Activated T-helper 17 cell treated with anti-CD3 and anti-CD28 coated beads, Interleukin-2, amount 50 U/mL, for 72 hours (primary cell): Measurements from ENCODE around the gene KAT14. TPM values are rescaled to one million over a fixed set of nuclear protein-coding genes. Genes with fewer than 3 reads are reported as not detected.
"Not testable (repeated sequence)": the region's sequence is repeated elsewhere in the genome, so short reads cannot be mapped to it uniquely, and the experiment has no call there.

ENCODE experiments used
- ATAC-seq: fragments of 150-1000 bp; cut with Tn5 transposase; replicated peaks from 2 replicates; pipeline ENCODE4 v1.10.0; 2021; ENCODE audit warnings: mild to moderate bottlenecking, moderate library complexity
- H3K27ac Mint-ChIP-seq: one replicate; pipeline ENCODE4 v1.8.0; 2022; ENCODE audit warnings: mixed read lengths
- H3K27me3 Mint-ChIP-seq: one replicate; pipeline ENCODE4 v1.8.0; 2022; ENCODE audit warnings: mixed read lengths
- H3K36me3 Mint-ChIP-seq: one replicate; pipeline ENCODE4 v1.8.0; 2022; ENCODE audit warnings: low read depth, mild to moderate bottlenecking, mixed read lengths
- H3K4me1 Mint-ChIP-seq: one replicate; pipeline ENCODE4 v1.8.0; 2022; ENCODE audit warnings: mixed read lengths
- H3K4me3 Mint-ChIP-seq: one replicate; pipeline ENCODE4 v1.8.0; 2022; ENCODE audit warnings: mild to moderate bottlenecking, mixed read lengths
- H3K9me3 Mint-ChIP-seq: one replicate; pipeline ENCODE4 v1.8.0; 2022; ENCODE audit warnings: mixed read lengths
- total RNA-seq, 2 donors: library from RNA; stranded (reverse); gene quantifications; one replicate each; pipeline ENCODE4 v1.2.3, GENCODE V29; 2022

KAT14 gene
- total RNA-seq: 10 to 100 TPM; 11.3 to 11.6 TPM

- Mint-ChIP-seq H3K27me3 (no peaks in the 10 kb centered on the region), H3K4me1 (peaks cover 16% of the 10 kb centered on the region)
Observed at GRCh38 chr20:18137412-18138265, at the start of gene KAT14, which contains the start of gene PET117. KAT14 (plus strand) TSS chr20:18137863; CDS start chr20:18142661, 4,798 bp downstream. PET117 (plus strand) TSS chr20:18137863; CDS start chr20:18137956, 93 bp downstream.

GRCh38 chr20:18088298-18088697 lies 49.4 kb upstream of the KAT14 start:
- H3K27me3 Mint-ChIP-seq: peaks cover 11% of the 10 kb centered on the region
- H3K36me3 Mint-ChIP-seq, ATAC-seq, H3K4me1 Mint-ChIP-seq, H3K4me3 Mint-ChIP-seq, H3K27ac Mint-ChIP-seq, H3K9me3 Mint-ChIP-seq: not testable (repeated sequence)

More at GRCh38 chr20:18137412-18138265, at the start of gene KAT14, which contains the start of gene PET117:
- H3K36me3 Mint-ChIP-seq: peaks cover 9% of the 10 kb centered on the region
- H3K27ac Mint-ChIP-seq: peak within 1 kb of the TSS; percentile 87
- H3K9me3 Mint-ChIP-seq: no peaks in the 10 kb centered on the region
- peak within 1 kb of the TSS; percentile 79 for H3K4me3 Mint-ChIP-seq
- ATAC-seq: peak; percentile 91

GRCh38 chr20:18088841-18089240 lies 48.8 kb upstream of the KAT14 start:
- H3K4me1 Mint-ChIP-seq, H3K4me3 Mint-ChIP-seq, H3K36me3 Mint-ChIP-seq, H3K27ac Mint-ChIP-seq, H3K9me3 Mint-ChIP-seq, ATAC-seq: not testable (repeated sequence)
- H3K27me3 Mint-ChIP-seq: peaks cover 11% of the 10 kb centered on the region

GRCh38 chr20:18090044-18090443 lies 47.6 kb upstream of the KAT14 start:
- Mint-ChIP-seq H3K27me3 (peaks cover 11% of the 10 kb centered on the region), H3K4me3 (no peak overlapping the region), H3K27ac (no peak overlapping the region), H3K9me3 (no peaks in the 10 kb centered on the region), H3K4me1 (no peaks in the 10 kb centered on the region), H3K36me3 (no peaks in the 10 kb centered on the region)
- no peak for ATAC-seq

- no peak overlapping the region for H3K27ac Mint-ChIP-seq
- H3K4me1 Mint-ChIP-seq: no peaks in the 10 kb centered on the region
- no peaks in the 10 kb centered on the region for H3K36me3 Mint-ChIP-seq
- H3K4me3 Mint-ChIP-seq: no peak overlapping the region
- no peaks in the 10 kb centered on the region for H3K9me3 Mint-ChIP-seq
- peaks cover 11% of the 10 kb centered on the region for H3K27me3 Mint-ChIP-seq
- ATAC-seq: no peak
Observed at GRCh38 chr20:18090477-18090876, 47.2 kb upstream of the KAT14 start.

- Mint-ChIP-seq H3K27me3 (peaks cover 13% of the 10 kb centered on the region), H3K27ac (no peak overlapping the region), H3K4me3 (no peak overlapping the region), H3K36me3 (no peaks in the 10 kb centered on the region), H3K4me1 (no peaks in the 10 kb centered on the region), H3K9me3 (no peaks in the 10 kb centered on the region)
- no peak for ATAC-seq
Observed at GRCh38 chr20:18091623-18092022, 46.0 kb upstream of the KAT14 start.

- Mint-ChIP-seq H3K9me3 (no peaks in the 10 kb centered on the region), H3K4me1 (no peaks in the 10 kb centered on the region), H3K27ac (no peak overlapping the region), H3K27me3 (peaks cover 13% of the 10 kb centered on the region), H3K36me3 (no peaks in the 10 kb centered on the region), H3K4me3 (no peak overlapping the region)
- ATAC-seq: no peak
Observed at GRCh38 chr20:18092890-18093289, 44.8 kb upstream of the KAT14 start.

GRCh38 chr20:18093388-18093787 lies 44.3 kb upstream of the KAT14 start:
- Mint-ChIP-seq H3K36me3 (no peaks in the 10 kb centered on the region), H3K27me3 (peaks cover 12% of the 10 kb centered on the region), H3K4me3 (no peak overlapping the region), H3K9me3 (no peaks in the 10 kb centered on the region), H3K27ac (no peak overlapping the region), H3K4me1 (no peaks in the 10 kb centered on the region)
- no peak for ATAC-seq

GRCh38 chr20:18094191-18094590 lies 43.5 kb upstream of the KAT14 start:
- no peak for ATAC-seq
- H3K4me1 Mint-ChIP-seq: no peaks in the 10 kb centered on the region
- H3K27me3 Mint-ChIP-seq: peaks cover 14% of the 10 kb centered on the region
- H3K9me3 Mint-ChIP-seq: no peaks in the 10 kb centered on the region
- no peaks in the 10 kb centered on the region for H3K36me3 Mint-ChIP-seq
- H3K27ac Mint-ChIP-seq: no peak overlapping the region
- no peak overlapping the region for H3K4me3 Mint-ChIP-seq

GRCh38 chr20:18100569-18100968 lies 37.1 kb upstream of the KAT14 start:
- not testable (repeated sequence) for H3K9me3 Mint-ChIP-seq, H3K27ac Mint-ChIP-seq, H3K36me3 Mint-ChIP-seq, H3K4me3 Mint-ChIP-seq, H3K4me1 Mint-ChIP-seq, ATAC-seq
- H3K27me3 Mint-ChIP-seq: peaks cover 16% of the 10 kb centered on the region

- no peak overlapping the region for H3K27ac Mint-ChIP-seq
- H3K4me1 Mint-ChIP-seq: no peaks in the 10 kb centered on the region
- no peak overlapping the region for H3K4me3 Mint-ChIP-seq
- no peaks in the 10 kb centered on the region for H3K9me3 Mint-ChIP-seq
- H3K27me3 Mint-ChIP-seq: peaks cover 14% of the 10 kb centered on the region
- ATAC-seq: no peak
- H3K36me3 Mint-ChIP-seq: no peaks in the 10 kb centered on the region
Observed at GRCh38 chr20:18101125-18101810, 36.4 kb upstream of the KAT14 start.

- Mint-ChIP-seq H3K4me1 (no peaks in the 10 kb centered on the region), H3K9me3 (no peaks in the 10 kb centered on the region), H3K36me3 (no peaks in the 10 kb centered on the region), H3K4me3 (no peak overlapping the region), H3K27me3 (peaks cover 14% of the 10 kb centered on the region), H3K27ac (no peak overlapping the region)
- no peak for ATAC-seq
Observed at GRCh38 chr20:18103497-18103896, 34.2 kb upstream of the KAT14 start.

- H3K4me1 Mint-ChIP-seq: no peaks in the 10 kb centered on the region
- H3K27ac Mint-ChIP-seq: no peak overlapping the region
- H3K4me3 Mint-ChIP-seq: no peak overlapping the region
- no peaks in the 10 kb centered on the region for H3K36me3 Mint-ChIP-seq
- no peaks in the 10 kb centered on the region for H3K9me3 Mint-ChIP-seq
- H3K27me3 Mint-ChIP-seq: no peaks in the 10 kb centered on the region
- no peak for ATAC-seq
Observed at GRCh38 chr20:18108326-18108725, 29.3 kb upstream of the KAT14 start.

GRCh38 chr20:18128574-18128973 lies 9.1 kb upstream of the KAT14 start:
- peak overlapping the region; percentile 75 for H3K27ac Mint-ChIP-seq

GRCh38 chr20:18132663-18133062 lies 5.0 kb upstream of the KAT14 start:
- Mint-ChIP-seq H3K27me3 (no peaks in the 10 kb centered on the region), H3K27ac (no peak overlapping the region), H3K4me3 (no peak overlapping the region), H3K4me1 (peaks cover 6% of the 10 kb centered on the region), H3K9me3 (no peaks in the 10 kb centered on the region), H3K36me3 (no peaks in the 10 kb centered on the region)
- no peak for ATAC-seq

More at GRCh38 chr20:18128574-18128973, 9.1 kb upstream of the KAT14 start:
- H3K4me1 Mint-ChIP-seq, H3K27me3 Mint-ChIP-seq, H3K9me3 Mint-ChIP-seq, H3K36me3 Mint-ChIP-seq, H3K4me3 Mint-ChIP-seq: not testable (repeated sequence)
- ATAC-seq: peak; percentile 56
